Measurements from ENCODE around the gene IGFBP3. TPM values are rescaled to one million over a fixed set of nuclear protein-coding genes. Genes with fewer than 3 reads are reported as not detected.

IGFBP3 gene
- total and polyA plus RNA-seq, 2 donors from 2014 or later: 50.5 to 193 TPM

DNA sequence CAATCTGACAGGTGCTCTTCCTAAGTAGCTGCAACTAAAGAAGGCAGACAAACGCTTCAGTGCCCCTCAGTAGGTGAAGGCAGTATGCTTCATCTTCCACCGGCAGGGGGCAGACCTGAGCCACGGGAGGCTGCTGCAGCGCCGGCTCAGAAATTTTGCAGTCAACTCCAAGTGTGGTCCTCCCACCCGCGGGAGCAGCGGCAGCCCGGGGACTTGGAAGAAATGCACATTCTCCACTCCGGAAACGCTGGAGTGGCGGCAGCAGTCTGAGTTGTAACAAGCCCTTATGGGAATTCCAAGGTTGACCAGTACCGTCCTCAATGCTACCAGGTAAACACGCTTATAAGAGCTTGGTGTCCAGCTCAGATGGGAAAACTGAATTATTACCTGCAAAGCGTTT lies 3.4 kb downstream of the IGFBP3 start:
- H3K36me3 ChIP-seq (ENCODE audit: control insufficient read depth in 2 of 3, insufficient read depth in 3 of 3, low read length in 3 of 3): peaks cover 0 to 13% (median 11%) of the 10 kb centered on the region in 3 donors
- H3K27ac ChIP-seq (ENCODE audit: low read depth in 2 of 2, low read length in 2 of 2): no peak overlapping the region
- H3K9me3 ChIP-seq (ENCODE audit: control insufficient read depth in 2 of 3, insufficient read depth in 1 of 3, low read length in 3 of 3): no peaks in the 10 kb centered on the region
- TF ChIP-seq, protein P1, sequence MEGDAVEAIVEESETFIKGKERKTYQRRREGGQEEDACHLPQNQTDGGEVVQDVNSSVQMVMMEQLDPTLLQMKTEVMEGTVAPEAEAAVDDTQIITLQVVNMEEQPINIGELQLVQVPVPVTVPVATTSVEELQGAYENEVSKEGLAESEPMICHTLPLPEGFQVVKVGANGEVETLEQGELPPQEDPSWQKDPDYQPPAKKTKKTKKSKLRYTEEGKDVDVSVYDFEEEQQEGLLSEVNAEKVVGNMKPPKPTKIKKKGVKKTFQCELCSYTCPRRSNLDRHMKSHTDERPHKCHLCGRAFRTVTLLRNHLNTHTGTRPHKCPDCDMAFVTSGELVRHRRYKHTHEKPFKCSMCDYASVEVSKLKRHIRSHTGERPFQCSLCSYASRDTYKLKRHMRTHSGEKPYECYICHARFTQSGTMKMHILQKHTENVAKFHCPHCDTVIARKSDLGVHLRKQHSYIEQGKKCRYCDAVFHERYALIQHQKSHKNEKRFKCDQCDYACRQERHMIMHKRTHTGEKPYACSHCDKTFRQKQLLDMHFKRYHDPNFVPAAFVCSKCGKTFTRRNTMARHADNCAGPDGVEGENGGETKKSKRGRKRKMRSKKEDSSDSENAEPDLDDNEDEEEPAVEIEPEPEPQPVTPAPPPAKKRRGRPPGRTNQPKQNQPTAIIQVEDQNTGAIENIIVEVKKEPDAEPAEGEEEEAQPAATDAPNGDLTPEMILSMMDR (IDR thresholded peaks at IDR 0.05; ENCODE audit: borderline replicate concordance, extremely low read depth, insufficient read depth): peak; percentile 87
- H3K4me1 ChIP-seq (ENCODE audit: control insufficient read depth in 2 of 3, insufficient read depth in 2 of 3, low read depth in 1 of 3, low read length in 3 of 3): peaks cover 7 to 19% (median 7%) of the 10 kb centered on the region in 3 donors
- H3K4me3 ChIP-seq (ENCODE audit: low read length in 3 of 3): peak overlapping the region in 1 of 3 donors; percentile 64
- intact Hi-C loops (cut with DNase I): loop anchor here (10.0 kb wide), 1 partner anchor 1257 kb away; no protein-coding TSS in a partner anchor
- no peak for FAIRE-seq
- peaks cover 7% of the 10 kb centered on the region for H3K27me3 ChIP-seq (ENCODE audit: control insufficient read depth, insufficient read depth, low read length)
- peak; percentile 84 to 93 (median 90) for DNase-seq
- peak overlapping the region in 1 of 3 donors; percentile 55 for H3K9ac ChIP-seq (ENCODE audit: low read length in 3 of 3)

DNA sequence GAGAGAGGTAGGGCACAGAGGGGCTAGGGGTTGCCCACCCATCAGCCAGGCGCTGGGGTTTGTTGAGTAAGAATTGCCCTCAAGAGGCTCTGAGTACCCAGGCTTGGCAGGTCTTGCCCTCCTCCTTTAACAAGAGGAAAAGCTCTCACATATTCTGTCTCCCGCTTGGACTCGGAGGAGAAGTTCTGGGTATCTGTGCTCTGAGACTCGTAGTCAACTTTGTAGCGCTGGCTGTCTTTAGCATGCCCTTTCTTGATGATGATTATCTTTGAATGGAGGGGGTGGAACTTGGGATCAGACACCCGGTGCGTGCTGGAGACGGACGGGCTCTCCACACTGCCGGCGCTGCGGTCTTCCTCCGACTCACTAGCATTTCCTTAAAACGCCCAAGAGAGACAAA lies 4.0 kb downstream of the IGFBP3 start:
- no peaks in the 10 kb centered on the region for H3K9me3 ChIP-seq (ENCODE audit: control insufficient read depth in 2 of 3, insufficient read depth in 1 of 3, low read length in 3 of 3)
- peaks cover 3 to 17% (median 7%) of the 10 kb centered on the region in 3 donors for H3K4me1 ChIP-seq (ENCODE audit: control insufficient read depth in 2 of 3, insufficient read depth in 2 of 3, low read depth in 1 of 3, low read length in 3 of 3)
- H3K9ac ChIP-seq (ENCODE audit: low read length in 3 of 3): peak overlapping the region in 1 of 3 donors; percentile 55
- DNase-seq (no peak), FAIRE-seq (no peak)
- TF ChIP-seq, protein P1 (IDR thresholded peaks at IDR 0.05; ENCODE audit: borderline replicate concordance, extremely low read depth, insufficient read depth): no peak
- peaks cover 7% of the 10 kb centered on the region for H3K27me3 ChIP-seq (ENCODE audit: control insufficient read depth, insufficient read depth, low read length)
- H3K27ac ChIP-seq (ENCODE audit: low read depth in 2 of 2, low read length in 2 of 2): no peak overlapping the region
- intact Hi-C loops (cut with DNase I): loop anchor here (10.0 kb wide), 1 partner anchor 1258 kb away; no protein-coding TSS in a partner anchor
- peaks cover 0 to 13% (median 11%) of the 10 kb centered on the region in 3 donors for H3K36me3 ChIP-seq (ENCODE audit: control insufficient read depth in 2 of 3, insufficient read depth in 3 of 3, low read length in 3 of 3)
- H3K4me3 ChIP-seq (ENCODE audit: low read length in 3 of 3): no peak overlapping the region

DNA sequence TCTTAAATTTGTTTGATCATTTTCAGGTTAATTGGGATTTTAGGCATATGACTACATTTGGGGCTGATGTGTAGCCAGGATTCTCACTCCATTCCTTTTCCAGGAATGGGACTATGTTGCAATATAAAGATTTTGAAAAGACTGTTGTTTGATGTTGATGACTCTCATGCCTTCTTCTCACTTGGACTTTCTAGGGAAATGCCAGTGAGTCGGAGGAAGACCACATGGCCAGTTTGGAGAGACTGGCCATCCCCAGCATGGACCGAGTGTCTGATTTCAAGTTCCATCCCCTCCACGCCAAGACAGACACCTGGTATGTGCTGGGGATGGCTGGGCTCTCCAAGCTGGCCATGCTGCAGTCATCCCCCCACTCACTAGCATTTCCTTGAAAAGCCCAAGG lies 5.5 kb downstream of the IGFBP3 start:
- H3K27ac ChIP-seq (ENCODE audit: low read depth in 2 of 2, low read length in 2 of 2): no peak overlapping the region
- FAIRE-seq: no peak
- no peak overlapping the region for H3K4me3 ChIP-seq (ENCODE audit: low read length in 3 of 3)
- no peaks in the 10 kb centered on the region for H3K9me3 ChIP-seq (ENCODE audit: control insufficient read depth in 2 of 3, insufficient read depth in 1 of 3, low read length in 3 of 3)
- peaks cover 7% of the 10 kb centered on the region for H3K27me3 ChIP-seq (ENCODE audit: control insufficient read depth, insufficient read depth, low read length)
- TF ChIP-seq, protein P1 (IDR thresholded peaks at IDR 0.05; ENCODE audit: borderline replicate concordance, extremely low read depth, insufficient read depth): no peak
- DNase-seq: no peak
- intact Hi-C loops (cut with DNase I): loop anchor here (10.0 kb wide), 1 partner anchor 1259 kb away; no protein-coding TSS in a partner anchor
- peaks cover 0 to 7% (median 5%) of the 10 kb centered on the region in 3 donors for H3K4me1 ChIP-seq (ENCODE audit: control insufficient read depth in 2 of 3, insufficient read depth in 2 of 3, low read depth in 1 of 3, low read length in 3 of 3)
- H3K36me3 ChIP-seq (ENCODE audit: control insufficient read depth in 2 of 3, insufficient read depth in 3 of 3, low read length in 3 of 3): peaks cover 0 to 15% (median 13%) of the 10 kb centered on the region in 3 donors
- no peak overlapping the region for H3K9ac ChIP-seq (ENCODE audit: low read length in 3 of 3)
